WTC11 (cell line): ENCODE measurements around the gene WFDC1.

Source experiments
- FOXP1 ChIP-seq: sonication (generic); formaldehyde crosslinking; IDR thresholded peaks from 2 replicates; pipeline ENCODE4 v1.8.0; 2022; ENCODE audit warnings: missing genetic modification reagents, mild to moderate bottlenecking, moderate library complexity, borderline replicate concordance
- NFATC4 ChIP-seq: fragments of 250-450 bp; sonication (Bioruptor Pico); IDR thresholded peaks from 2 replicates; pipeline ENCODE4 v1.9.0; 2021; ENCODE audit warnings: mild to moderate bottlenecking
- PREB ChIP-seq: sonication (generic); formaldehyde crosslinking; IDR thresholded peaks from 2 replicates; pipeline ENCODE4 v1.8.1; 2022; ENCODE audit warnings: mild to moderate bottlenecking, missing genetic modification reagents, moderate library complexity, borderline replicate concordance
- ZNF121 ChIP-seq: sonication (generic); formaldehyde crosslinking; IDR thresholded peaks from 2 replicates; pipeline ENCODE4 v1.8.0; 2023; ENCODE audit warnings: missing genetic modification reagents
- ZNF317 ChIP-seq: sonication (generic); formaldehyde crosslinking; IDR thresholded peaks from 2 replicates; pipeline ENCODE4 v1.8.1; 2023; ENCODE audit warnings: low read depth, mild to moderate bottlenecking, moderate library complexity, missing genetic modification reagents, borderline replicate concordance
- TF ChIP-seq, protein P1 (sequence below): sonication (generic); formaldehyde crosslinking; IDR thresholded peaks from 2 replicates; pipeline ENCODE4 v1.8.1; 2022; ENCODE audit warnings: mild to moderate bottlenecking, moderate library complexity, missing genetic modification reagents
- TF ChIP-seq, protein P2 (sequence below): fragments of 200-600 bp; IDR thresholded peaks from 2 replicates; pipeline ENCODE4 v1.8.0; 2022; ENCODE audit warnings: antibody characterized with exemption

DNA sequence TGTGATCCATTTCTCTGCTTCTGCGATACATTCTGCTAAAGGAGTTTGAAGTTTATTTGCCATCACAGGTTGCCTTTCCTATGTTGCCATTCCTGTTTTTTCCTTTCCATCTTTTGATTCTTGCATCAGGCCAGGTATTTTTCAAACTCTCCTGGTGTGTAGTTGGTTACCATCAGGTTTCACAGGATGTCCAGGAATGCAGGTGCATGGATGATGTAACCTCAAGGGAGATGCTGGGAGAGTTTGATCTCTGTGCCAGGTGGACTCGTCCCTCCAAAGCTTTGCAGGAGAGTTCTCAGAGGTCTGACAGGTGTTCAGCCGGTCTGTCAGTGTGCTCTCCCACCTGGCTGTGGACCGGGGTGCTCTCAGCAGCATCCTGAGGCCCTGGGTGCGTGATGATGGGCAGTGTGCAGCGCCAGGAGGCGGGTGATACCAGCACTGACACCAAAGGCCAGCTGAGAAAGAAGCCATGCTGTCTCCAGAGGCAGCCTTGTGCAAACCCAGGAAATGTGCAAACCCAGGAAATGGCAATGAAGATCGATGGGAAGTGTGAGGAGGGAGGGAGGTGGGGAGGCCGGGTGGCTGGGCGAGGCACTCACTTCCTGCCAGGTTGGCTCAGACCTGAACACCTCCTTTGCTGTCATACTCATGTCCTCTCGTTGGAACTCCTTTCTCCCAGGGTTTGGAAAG lies 75.4 kb downstream of the WFDC1 start:
- TF ChIP-seq, protein P1, sequence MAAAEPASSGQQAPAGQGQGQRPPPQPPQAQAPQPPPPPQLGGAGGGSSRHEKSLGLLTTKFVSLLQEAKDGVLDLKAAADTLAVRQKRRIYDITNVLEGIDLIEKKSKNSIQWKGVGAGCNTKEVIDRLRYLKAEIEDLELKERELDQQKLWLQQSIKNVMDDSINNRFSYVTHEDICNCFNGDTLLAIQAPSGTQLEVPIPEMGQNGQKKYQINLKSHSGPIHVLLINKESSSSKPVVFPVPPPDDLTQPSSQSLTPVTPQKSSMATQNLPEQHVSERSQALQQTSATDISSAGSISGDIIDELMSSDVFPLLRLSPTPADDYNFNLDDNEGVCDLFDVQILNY (CRISPR knock-in tag) = no peak
- TF ChIP-seq ZNF317 (CRISPR knock-in tag) (no peak), PREB (CRISPR knock-in tag) (no peak), FOXP1 (CRISPR knock-in tag) (no peak), NFATC4 (no peak), ZNF121 (no peak)
- TF ChIP-seq, protein P2, sequence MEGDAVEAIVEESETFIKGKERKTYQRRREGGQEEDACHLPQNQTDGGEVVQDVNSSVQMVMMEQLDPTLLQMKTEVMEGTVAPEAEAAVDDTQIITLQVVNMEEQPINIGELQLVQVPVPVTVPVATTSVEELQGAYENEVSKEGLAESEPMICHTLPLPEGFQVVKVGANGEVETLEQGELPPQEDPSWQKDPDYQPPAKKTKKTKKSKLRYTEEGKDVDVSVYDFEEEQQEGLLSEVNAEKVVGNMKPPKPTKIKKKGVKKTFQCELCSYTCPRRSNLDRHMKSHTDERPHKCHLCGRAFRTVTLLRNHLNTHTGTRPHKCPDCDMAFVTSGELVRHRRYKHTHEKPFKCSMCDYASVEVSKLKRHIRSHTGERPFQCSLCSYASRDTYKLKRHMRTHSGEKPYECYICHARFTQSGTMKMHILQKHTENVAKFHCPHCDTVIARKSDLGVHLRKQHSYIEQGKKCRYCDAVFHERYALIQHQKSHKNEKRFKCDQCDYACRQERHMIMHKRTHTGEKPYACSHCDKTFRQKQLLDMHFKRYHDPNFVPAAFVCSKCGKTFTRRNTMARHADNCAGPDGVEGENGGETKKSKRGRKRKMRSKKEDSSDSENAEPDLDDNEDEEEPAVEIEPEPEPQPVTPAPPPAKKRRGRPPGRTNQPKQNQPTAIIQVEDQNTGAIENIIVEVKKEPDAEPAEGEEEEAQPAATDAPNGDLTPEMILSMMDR = no peak
